Activated CD8-positive, alpha-beta memory T cell treated with anti-CD3 and anti-CD28 coated beads, Interleukin-2, amount 50 U/mL, for 4 hours (primary cell): Measurements from ENCODE around the gene TRIM66.
A peak's percentile ranks its signal among the peaks of the same experiment; 100 is the strongest.

Source experiments
- DNase-seq: peaks from one replicate; pipeline ENCODE4 v3.0.0-alpha.2; 2020

TRIM66 gene, protein sequence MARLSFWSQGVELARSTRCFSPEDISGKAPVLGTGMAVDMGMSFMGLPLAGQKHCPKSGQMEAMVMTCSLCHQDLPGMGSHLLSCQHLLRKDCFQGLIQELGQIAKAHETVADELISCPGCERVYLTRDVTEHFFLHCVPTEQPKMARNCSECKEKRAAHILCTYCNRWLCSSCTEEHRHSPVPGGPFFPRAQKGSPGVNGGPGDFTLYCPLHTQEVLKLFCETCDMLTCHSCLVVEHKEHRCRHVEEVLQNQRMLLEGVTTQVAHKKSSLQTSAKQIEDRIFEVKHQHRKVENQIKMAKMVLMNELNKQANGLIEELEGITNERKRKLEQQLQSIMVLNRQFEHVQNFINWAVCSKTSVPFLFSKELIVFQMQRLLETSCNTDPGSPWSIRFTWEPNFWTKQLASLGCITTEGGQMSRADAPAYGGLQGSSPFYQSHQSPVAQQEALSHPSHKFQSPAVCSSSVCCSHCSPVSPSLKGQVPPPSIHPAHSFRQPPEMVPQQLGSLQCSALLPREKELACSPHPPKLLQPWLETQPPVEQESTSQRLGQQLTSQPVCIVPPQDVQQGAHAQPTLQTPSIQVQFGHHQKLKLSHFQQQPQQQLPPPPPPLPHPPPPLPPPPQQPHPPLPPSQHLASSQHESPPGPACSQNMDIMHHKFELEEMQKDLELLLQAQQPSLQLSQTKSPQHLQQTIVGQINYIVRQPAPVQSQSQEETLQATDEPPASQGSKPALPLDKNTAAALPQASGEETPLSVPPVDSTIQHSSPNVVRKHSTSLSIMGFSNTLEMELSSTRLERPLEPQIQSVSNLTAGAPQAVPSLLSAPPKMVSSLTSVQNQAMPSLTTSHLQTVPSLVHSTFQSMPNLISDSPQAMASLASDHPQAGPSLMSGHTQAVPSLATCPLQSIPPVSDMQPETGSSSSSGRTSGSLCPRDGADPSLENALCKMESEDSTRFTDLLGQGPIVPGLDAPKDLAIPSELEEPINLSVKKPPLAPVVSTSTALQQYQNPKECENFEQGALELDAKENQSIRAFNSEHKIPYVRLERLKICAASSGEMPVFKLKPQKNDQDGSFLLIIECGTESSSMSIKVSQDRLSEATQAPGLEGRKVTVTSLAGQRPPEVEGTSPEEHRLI (N-terminal part only)

DNA sequence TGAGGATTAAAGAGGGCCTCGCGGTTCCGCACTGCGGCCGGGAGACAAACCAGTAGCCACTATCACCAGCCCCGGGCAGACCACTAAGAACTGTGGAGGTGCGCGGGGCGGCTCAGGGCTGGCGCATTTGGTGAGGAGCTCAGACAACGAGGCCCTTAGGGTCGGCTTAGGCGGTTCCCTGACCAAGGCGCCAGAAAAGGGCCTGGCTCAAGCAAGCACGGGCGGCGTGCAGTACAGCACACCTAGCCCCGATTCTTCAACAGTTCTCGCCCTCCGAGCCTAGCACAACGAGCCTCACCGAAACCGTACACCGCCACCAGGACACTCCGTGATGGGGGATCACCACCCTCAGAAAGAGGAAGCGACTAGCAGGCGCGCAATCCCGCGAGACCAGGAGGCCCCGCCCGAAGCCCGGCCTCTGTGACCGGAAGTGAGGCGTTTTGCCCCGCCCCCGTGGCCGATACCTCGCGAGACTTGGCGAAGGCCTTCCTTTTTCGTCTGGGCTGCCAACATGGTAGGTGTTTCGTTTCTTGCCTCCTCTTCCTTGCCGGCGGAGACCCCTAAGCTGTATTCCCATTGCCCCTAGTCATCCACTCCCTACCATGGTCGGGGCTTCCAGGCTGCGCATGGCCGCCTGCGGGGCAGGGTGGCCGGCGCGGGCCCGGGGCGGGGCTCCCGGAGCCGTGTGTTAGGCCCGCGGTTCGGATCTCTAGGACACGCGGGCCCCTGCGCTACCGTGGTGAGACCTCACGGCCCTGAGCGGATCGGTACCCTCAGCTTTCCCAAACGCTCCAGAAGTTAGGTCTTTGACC lies at the start of gene TRIM66, which contains the start of gene RPL27A:
TRIM66 (minus strand) TSS at position 363 of the 812 bp plus-strand sequence. CDS start 10,391 bp downstream, outside the sequence.
RPL27A (plus strand) TSS at position 490 of the 812 bp plus-strand sequence; CDS start at position 512, 22 bp downstream.
- peak; percentile 100 for DNase-seq

DNA sequence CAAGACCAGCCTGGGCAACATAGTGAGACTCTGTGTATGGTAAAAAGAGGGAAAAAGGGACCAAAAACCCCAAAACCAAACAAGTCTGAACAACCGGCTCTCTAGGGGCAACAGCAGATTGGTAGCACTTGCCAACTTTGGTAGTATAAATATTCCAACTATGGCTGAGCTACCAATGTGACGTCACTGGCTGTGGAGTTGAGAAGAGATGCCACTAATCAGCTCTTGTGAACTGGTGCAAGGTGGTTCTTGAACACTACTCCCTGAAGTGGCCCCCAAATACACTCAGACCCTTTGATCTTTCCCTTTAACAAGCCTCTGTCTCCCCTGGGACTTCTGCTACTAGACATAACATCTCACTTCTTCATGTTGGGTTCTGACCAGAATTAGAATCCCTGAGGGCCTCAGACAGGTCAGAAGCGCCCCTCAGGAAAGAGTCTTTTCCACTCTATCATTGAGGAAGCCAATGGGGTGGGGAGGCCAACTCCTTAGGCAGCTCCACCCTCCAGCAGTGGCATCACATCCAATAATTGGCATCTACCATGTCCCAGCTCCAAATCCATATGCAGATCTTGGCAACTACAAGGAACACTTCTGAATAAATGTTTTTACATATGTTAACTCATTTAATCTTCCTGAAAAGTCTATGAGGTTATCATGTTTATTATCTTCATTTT lies 49.3 kb upstream of the TRIM66 start:
- no peak for DNase-seq

DNA sequence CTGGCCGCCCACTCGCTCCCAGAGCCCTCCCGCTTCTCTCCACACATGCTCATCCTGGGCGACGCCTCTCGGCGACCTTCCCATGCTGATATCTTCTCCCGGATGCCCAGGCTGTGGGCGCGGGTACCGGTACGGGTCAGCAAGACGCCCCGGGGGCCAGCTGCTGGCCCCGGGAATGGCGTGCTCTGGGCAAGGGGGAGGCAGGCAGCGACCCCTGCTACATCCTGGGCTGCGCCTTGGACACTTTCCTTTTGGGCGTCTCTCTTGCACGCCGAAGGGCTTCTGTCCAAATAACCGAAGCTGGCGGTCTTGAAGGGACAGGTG lies 48.2 kb upstream of the TRIM66 start:
- no peak for DNase-seq

DNA sequence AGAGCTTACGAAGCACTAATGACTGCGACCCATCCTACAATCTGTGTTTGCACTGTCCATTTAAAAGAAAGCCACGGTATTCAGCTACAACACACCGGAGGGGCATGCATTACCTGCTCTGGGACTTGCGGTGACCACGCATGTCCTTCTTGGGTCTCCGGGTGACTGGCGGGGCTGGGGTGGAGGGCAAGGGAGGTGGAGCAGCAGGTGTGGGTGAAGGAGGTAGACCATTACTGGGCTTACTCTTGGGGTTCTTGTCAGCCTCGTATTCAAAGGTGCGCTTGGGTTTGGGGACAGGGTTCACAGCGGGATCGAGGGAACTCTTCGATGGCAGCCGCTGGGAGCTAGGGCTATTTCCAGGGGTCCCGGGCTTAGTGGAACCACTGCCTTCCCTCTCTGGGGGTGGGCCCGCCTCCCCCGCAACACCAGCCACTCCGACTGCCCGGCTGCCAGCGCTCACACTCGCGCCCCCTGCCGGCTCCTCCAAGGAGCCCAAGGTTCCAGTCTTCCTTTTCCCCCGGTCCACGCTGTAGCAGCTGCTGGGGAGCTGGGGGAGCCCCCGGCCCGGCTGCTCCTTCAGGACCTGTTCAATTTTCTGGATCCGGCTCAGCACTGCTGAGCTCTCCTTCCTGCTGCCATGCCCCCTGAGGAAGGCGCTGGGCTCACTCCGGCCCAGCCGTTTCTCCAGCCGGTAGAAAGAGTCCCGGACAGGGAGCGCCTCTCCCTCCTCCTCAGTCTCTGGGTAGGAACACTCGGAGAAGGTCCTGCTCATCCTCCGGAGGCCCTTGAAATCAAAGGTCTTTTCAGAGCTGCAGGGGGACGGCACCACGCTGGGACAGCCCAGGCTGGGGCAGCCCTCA lies 47.6 kb upstream of the TRIM66 start:
- no peak for DNase-seq

DNA sequence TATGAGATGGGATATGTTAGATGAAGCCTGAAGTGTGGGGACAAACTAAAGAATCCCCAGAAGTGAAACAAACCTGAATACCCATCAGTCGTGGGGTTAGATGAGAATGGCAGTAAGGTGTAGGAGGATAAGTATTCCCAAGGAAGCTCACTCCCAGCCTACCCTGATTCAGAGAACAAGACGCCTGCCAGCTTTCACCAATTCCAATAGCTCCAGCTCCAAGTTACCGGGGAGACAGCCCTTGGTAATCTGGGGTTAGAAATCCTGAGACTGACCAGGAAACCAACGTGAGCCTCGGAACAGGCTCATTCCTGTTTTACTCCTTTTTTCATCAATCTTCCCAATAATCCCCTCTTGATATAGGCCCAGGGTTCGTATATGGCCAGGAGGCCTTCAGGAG lies 46.6 kb upstream of the TRIM66 start:
- no peak for DNase-seq

DNA sequence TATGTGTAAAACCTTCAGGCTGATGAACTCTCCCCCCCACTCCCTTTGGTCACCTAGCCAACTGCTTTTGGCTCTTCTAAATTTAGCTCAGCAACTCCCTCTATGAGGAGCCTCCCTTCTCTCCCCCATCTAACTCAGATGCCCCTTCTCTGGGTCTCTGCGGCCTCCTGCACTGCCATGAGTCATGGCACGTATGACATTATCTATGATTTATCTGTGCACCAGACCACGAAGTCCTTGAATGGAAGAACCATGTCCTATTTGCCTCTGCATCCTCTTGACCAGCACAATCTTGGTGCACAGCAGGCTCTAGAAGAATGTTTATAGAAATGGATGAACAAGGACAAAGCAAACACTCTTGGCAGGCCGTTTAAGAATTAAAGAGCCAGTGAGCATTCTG lies 46.1 kb upstream of the TRIM66 start:
- no peak for DNase-seq

DNA sequence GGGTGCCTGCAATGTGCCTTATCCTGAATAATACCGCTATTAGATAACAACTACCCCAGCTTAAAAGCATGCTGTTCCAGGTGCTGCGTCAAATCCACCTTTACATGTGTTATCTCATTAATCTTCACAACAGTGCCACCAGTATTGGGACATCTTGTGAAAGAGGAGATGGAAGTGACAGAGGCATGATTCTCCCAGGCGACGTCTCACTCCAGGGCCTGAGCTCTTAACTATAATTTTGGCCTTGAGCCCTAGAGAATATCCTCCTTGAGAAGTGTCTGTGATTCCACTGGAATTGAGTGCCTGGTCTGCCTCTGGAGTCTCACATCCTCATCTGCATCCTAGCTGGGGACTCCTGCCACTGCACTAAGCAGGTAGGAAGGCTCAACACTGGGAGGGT lies 43.9 kb upstream of the TRIM66 start:
- DNase-seq: no peak

DNA sequence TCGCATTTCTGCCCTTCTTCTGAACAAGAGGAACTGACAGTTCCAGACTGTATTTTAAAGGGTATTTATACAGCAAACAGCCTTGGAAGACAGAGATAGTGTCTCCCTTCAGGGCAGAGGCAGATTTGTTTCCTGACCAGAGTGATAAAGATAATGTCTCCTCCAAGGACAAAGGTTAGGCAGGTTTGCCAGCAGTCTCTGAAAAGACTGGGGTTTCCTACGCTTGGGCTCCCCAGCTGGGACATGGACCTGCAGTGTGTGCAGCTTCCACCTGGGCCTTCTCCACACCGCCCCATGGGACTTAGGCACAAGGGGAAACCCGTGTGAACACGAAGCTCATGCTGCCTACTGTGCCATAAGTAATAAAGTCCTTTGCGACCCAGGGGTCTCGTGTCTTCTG lies 42.2 kb upstream of the TRIM66 start:
- DNase-seq: no peak

DNA sequence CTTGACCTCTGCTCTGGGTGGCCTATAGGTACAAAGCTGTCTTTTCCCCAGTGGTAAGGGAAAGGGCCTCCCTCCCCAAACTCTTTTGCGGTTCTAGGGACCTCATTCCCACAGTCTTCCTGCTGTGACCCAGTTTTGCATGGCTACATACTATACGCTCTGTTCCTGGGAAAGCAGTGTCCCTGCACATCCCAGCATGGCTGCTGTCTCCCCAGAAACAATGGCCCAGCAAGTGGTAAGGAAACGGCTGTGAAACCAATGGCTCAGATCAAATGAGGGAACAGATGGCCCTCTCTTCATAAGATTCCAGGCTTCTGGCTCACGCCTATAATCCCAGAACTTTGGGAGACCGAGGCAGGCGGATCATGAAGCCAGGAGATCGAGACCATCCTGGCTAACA lies 41.2 kb upstream of the TRIM66 start:
- DNase-seq: no peak

DNA sequence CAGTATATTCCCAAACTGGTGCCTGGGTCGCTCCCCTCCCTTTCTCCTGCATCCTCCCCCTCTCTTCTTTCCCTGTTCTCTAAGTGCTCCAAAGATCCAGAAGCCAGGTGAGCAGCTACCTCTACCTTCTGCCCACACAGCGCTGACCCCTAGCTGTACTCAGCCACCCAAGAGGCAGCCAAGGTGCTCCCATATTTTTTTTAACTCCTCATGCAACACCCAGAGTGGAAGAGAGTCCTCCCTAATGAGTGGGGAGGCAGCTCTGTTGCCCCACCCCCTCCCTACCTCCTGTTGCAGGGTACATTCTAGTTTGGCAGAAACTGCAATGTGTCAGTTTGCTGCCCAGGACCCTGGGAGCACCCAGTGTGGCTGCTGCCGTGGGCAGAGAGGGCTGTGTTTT lies 40.3 kb upstream of the TRIM66 start:
- DNase-seq: no peak

DNA sequence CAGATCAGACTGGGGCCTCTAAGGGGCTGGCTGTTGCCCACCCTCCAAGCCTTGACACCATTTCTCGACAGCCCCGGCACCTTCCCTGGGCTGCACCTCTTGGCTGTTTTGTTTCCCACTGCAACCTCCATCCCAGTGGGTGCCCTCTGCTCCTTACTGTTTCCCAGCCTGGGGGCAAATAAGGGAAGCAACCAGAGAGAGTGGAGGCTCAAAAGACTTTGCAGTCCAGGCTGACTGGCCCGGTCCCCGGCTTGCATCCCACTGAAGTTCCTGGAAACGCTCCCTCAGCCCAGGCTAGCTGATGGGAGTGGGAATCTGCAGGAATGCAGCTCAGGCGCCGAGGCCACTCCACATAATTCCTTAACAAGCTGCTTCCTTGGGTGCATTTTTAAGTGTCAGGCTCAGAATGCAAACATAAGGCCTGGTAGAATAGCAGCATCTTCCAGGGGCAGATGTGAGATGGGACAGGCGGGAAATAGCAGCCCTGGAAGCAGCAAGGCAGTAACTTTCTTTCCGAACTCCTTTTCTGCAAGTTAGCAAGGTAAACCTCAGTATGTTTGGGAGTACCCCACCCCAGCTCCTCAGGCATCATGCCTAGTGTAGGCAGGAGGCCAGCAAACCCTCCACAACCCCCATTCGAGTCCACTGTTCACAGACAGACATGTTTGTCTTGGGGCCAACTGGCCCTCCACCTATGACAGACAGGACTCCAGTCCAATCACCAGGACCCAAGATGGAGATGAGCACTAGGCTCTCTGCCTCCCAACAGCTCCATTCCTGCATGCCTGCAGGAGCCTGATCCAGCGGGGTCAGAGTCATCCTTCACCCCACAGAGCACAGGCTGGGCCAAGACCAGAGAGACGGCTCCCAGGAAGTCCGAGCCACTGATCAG lies 39.4 kb upstream of the TRIM66 start:
- DNase-seq: no peak

DNA sequence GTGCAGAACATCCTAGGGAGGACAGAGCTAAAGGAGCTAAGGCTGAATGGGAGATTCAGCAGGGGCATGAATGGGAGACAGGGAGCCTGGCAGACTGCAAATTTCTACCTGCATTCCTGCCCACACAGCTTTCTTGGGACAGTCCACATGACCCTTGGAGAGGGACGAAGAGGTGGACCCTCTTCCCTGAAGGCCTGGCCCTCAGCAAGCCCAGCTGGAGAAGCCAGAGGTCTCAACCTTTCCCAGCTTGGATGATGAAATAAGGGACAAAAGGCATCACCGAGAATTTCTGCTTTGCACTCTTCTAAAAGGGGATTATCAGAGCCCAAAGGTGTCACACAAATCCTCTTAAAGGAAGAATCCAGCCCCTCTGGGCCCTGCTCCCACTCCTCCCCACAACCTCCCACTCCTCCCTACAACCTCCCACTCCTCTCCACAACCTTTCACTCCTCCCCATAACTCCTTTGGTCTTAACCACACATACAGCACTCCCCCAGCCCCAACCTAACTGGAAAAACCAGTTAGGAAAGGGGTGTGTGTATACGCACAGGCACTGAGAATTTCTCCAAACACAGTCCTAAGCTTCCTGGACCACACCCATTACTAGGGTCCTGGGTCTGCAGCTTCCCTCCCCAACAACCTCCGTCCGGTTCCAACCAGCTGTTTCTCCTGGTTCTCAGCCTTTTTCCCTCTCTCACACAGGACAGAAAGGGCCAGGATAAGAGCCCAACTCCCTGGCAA lies 38.6 kb upstream of the TRIM66 start:
- no peak for DNase-seq

DNA sequence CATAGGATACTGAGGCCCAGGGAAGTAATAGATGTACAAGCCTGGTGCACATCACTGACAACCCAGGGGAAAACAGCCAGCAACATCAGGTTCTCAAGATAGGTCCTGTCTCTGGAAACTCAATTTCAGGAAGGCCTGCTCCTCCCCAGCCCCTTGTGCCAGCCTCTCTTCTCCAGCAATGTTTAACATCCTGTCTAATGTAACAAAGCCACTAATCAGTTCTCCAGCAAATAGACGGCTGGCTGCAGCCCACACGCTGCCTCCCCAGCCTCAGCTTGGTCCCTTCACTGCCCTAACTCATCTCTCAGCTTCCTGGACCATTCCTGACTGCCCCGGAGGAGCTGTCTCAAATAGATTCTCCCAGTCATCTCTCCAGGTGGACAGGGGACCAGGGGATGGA lies 37.9 kb upstream of the TRIM66 start:
- DNase-seq: no peak

DNA sequence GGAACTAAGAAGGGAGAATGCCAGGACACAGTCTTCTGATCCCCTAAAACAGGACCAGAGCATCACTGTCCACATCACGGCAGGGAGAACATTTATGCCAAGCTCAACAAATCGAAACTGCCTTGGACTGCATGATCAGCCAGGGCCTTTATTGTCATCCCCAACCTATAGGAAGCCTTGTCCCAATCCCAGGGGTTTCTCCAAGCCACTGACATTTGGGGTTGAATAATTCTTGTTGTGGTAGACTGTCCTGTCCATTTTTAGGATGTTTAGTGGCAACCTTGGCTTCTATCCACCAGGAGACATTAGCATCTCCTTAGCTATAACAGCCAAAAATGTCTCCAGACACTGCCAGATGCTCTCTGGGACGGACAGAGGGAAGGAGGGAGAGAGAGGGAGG lies 37.3 kb upstream of the TRIM66 start:
- no peak for DNase-seq

DNA sequence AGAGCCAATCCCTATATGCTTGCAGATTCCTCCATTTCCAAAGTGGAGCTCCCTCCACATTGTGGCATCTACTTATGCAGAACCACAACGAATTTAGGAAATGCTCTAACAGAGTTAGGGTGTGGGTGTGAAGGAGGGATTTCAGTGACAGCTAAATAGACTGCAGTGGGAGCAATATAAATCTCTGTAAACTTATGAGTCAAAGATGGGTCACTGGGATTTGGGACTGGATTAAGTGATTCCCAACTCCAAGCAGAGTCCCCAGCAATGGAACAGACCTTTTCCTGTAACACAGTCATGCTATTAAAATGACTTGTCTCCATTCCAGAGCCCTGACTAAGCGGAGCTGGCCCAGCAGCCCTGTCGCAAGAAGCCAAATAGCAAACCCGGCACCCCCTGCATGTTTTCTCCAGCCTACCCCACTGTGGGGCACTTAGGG lies 36.8 kb upstream of the TRIM66 start:
- no peak for DNase-seq

DNA sequence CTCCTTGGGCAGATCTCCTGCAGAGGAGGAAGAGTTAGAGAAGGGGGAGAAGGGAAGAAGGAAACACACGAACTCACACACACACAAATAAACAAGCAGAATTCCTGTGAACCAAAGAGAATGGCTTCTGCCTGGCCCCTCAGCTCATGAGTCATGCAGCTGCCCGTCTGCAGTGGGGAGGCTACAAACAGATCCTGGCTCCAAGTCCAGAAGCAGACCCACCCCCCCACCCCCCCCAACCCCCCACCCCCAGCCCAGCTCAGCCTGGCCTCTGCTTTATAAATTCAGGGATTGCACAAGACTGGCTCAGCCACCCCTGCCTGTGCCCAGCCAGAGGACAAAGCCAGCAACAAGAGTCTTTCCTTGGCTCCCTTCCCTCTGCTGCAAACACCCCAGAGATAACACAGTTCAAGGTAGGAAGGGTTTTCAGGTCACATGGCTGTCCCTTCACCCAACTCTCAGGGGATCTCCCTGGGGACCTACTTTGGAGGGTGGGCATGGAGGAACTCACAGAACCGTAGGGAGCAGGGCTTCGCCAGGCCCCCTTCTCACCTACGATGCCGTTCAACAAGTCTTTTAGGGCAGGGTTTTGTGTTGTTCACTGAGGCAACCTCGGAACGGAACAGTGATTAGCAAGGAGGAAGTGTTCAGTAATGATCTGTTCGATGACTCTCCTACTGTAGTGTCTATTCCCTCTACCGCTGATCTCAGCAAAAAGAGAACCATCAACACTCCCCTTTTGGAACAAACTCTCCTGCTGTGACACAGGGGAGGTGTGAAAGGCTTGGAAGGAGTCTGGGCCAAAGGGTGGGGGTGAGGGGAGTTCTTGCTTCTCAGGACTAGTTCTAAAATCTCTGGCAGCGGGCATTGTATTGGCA lies 35.6 kb upstream of the TRIM66 start:
- DNase-seq: no peak

DNA sequence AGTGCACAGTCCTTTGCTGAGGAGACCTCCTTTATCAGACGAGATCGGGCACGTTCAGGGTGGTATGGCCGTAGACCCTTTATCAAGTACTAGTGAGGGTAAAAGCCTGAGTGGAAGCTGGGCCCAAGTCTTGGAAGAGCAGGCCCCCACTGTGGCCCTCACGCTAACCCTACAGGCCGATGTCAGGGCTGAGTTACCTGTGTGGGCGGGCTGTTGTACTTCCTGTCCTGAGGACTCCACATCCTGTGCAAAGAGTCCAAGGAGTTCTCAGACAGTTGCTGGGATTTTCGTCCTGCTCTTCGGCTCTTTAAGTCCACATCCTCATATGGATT lies 35.0 kb upstream of the TRIM66 start:
- no peak for DNase-seq

DNA sequence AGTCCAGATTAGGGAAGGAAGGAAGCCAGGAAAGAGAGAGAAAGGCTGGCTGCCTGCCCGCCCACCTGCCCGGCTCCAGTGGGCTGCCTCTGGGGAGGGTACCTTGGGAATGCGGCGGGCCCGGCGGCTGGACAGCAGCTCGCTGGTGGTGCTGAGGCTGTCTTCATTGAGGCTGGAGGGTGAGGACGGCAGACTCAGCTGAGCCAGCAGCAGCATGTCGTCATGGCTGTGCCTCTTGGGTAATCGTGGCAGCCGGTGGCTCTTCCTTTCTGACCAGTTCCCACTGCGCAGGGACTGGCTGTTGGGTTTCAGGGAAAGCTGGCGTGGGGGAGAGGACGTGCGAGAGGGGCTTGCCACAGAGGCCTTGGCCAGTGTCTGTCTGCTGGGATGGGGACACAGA lies 33.0 kb upstream of the TRIM66 start:
- no peak for DNase-seq
